GM18909 (cell line): ENCODE data around the gene BRSK1.

Source experiments
- ATAC-seq: cut with Tn5 transposase; IDR thresholded peaks from one replicate; pipeline ENCODE4 v1.9.1; 2021; ENCODE audit warnings: mild to moderate bottlenecking; ENCODE audit not compliant: unreplicated experiment, poor library complexity

Gene BRSK1

GRCh38 chr19:55347442-55348009 is 63.7 kb downstream of the BRSK1 start:
- no peak for ATAC-seq

- ATAC-seq = no peak
Observed at GRCh38 chr19:55348317-55349034, 64.7 kb downstream of the BRSK1 start.

GRCh38 chr19:55350620-55351315 is 67.0 kb downstream of the BRSK1 start:
- ATAC-seq = no peak

- ATAC-seq = no peak
Observed at GRCh38 chr19:55352040-55352439, 68.2 kb downstream of the BRSK1 start.

DNA sequence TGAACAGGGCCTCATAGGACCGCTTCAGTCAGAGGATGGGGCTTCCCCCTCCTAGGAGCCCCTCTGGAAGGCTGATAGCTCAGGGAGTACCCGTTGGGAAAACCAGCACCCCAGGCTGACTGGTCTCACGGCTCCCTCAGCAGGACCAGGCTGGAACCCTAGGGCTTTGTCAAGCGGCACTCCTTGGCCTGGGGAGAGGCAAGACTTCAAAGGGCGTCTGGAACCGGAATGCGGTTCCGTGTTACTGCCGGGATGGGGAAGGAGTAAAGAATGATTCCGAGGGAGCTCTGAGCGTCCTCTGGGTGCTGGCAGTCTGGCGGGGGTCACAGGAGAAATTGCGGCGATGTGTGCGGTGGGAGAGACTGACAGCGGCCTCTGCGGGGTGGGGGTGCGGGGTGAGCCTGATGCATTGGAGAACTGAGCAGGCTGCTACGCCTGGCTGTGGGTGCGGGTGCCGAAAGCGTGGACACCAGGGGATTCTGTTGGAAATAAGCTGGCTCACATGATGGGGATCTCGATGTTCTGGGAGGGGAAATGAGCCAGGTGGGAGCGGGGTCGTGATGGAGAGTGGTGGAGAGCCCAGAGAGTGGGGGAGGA is 68.8 kb downstream of the BRSK1 start:
- no peak for ATAC-seq

- ATAC-seq = no peak
Observed at GRCh38 chr19:55353356-55353802, 69.6 kb downstream of the BRSK1 start.

DNA sequence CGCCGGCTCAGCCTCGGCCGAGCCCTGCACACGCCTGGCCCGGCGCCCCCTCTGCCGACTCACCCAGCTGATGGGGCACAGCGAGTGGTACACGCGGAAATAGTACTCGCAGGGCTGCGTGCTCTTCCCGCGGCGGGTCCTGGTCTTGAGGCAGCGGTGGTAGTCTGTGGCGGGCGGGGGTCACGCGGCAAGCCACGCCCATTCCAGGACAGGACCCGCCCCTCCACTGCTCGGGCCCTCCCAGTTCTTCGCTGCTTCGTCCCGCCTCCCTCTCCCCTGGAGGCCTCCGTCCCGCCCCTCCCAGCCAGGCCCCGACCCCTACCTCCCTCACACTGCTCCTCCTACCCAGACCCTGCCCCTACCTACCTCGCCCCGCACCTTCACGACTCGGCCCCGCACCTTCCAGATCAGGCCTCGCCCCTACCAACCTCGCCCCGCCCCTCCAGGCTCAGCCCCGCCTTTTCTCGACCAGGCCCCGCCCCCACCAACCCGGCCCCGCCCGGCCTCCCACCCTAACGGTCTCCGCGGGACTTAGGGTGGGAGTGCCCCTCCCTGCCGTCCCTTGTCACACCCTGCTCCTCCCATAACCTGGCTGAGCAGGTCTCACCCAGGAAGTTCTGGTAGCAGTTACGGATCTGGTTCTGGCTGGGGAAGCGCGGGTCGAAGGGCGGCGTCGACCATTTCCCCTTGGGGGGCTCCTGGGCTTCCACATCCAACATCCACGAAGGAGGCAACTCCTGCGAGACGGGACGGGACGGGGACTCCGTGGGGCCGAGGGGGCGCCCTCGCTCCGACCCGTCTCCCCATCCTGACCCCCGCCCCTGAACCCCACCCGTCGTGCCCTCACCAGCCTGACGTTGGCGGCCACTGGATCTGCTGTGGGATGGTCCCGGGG is 70.3 kb downstream of the BRSK1 start:
- no peak for ATAC-seq

- ATAC-seq = no peak
Observed at GRCh38 chr19:55354698-55355212, 71.0 kb downstream of the BRSK1 start, which contains the start of gene COX6B2. COX6B2 (minus strand) TSS chr19:55354719; CDS start chr19:55354521, 198 bp downstream.

DNA sequence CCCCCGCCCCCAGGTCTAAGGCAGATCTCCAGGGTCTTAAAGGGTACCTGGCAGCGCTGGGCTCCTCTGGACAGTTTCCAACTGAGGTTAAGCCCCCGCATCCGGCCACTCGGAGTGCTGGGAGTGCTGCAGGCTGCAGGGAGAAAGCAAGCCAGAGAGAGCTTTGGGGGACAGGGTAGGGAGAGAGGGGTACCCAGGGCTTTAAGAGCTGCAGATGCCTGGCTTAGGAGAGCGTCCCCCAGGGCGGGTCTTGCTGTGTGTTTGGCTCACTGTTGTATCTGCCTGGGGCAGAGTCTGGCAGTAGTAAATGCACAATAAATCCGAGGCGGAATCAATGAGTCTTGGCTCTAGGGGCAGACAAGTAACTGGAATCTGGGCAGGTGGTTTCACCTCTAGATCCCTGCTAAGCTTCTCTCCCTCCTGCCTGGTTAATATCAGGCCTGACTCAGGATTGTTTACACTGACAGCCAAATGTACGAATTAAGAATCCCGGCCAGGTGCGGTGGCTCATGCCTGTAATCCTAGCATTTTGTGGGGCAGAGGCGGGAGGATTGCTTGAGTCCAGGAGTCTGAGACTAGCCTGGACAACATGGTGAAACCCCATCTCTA is 71.5 kb downstream of the BRSK1 start:
- ATAC-seq = no peak

- no peak for ATAC-seq
Observed at GRCh38 chr19:55358493-55358892, 74.7 kb downstream of the BRSK1 start.

DNA sequence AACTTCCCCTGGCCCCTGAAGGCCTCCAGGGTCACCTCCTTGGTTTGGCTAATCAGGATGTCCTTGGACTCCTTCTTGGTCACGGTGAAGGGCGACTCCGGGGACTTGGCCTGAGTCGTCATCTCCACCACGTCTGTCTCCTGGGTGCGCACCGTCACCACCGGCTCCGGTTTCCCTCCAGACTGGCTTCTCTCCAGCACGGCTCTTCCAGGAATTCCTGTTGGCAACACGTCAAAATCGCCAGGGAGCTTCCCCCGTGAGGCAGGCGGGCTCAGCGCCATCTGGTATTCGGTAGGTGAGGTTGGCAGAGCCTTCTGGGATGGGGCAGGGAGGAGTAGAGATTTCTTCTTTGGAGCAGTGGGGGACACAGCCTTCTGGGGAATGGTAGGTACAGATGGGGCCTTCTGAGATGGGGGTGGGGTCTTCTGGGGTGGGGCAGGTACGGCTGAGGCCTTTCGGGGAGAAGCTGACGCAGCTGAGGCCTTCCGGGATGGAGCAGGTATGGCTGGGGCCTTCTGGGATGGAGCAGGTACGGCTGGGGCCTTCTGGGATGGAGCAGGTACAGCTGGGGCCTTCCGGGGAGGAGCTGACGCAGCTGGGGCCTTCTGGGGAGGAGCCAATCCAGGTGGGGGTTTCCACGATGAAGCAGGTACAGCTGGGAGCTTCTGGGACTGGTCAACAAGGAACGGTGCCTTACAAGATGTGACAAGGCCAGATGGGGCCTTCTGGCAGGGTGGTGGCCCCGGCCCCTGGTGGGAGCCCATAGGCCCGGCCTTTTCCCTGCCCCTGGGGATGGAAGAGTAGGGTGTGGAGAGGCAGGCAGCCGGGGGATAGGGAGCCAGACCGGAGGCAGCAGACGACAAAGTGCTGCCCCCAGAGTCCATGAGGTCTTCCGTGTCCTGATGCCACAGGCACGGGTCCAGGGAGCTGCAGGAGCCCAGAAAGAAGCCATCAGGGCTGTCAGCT is 75.4 kb downstream of the BRSK1 start:
- ATAC-seq = no peak

GRCh38 chr19:55360902-55361301 is 77.1 kb downstream of the BRSK1 start:
- no peak for ATAC-seq
